HEK293 (cell line): ENCODE data around the gene CDC40.

Experiments used
- GLI2 ChIP-seq: fragments of 450-650 bp; formaldehyde crosslinking; IDR thresholded peaks from 2 replicates; pipeline ENCODE4; 2017; ENCODE audit warnings: missing biosample characterization, missing genetic modification characterization, low read depth, borderline replicate concordance
- GLI4 ChIP-seq: fragments of 450-650 bp; formaldehyde crosslinking; IDR thresholded peaks from 2 replicates; pipeline ENCODE4 v1.5.1; 2016; ENCODE audit warnings: missing biosample characterization, missing genetic modification characterization
- KLF1 ChIP-seq: fragments of 450-650 bp; formaldehyde crosslinking; IDR thresholded peaks from 2 replicates; pipeline ENCODE4 v1.5.1; 2016; ENCODE audit warnings: missing biosample characterization, missing genetic modification characterization
- MZF1 ChIP-seq: fragments of 450-650 bp; formaldehyde crosslinking; IDR thresholded peaks from 2 replicates; pipeline ENCODE4 v1.5.1; 2017; ENCODE audit warnings: missing biosample characterization, missing genetic modification characterization, borderline replicate concordance
- OVOL3 ChIP-seq: fragments of 450-650 bp; formaldehyde crosslinking; IDR thresholded peaks from 2 replicates; pipeline ENCODE4 v1.5.1; 2016; ENCODE audit warnings: missing biosample characterization, missing genetic modification characterization
- PRDM1 ChIP-seq: fragments of 450-650 bp; formaldehyde crosslinking; IDR thresholded peaks from 2 replicates; pipeline ENCODE4; 2016; ENCODE audit warnings: missing biosample characterization, missing genetic modification characterization
- TRIM28 ChIP-seq: IDR thresholded peaks from 2 replicates; pipeline ENCODE4 v1.6.1; 2011; ENCODE audit warnings: low read length, control low read depth, borderline replicate concordance
- ZBTB1 ChIP-seq: fragments of 450-650 bp; formaldehyde crosslinking; IDR thresholded peaks from 2 replicates; pipeline ENCODE4 v1.5.1; 2016; ENCODE audit warnings: missing biosample characterization, missing genetic modification characterization
- ZFHX2 ChIP-seq: fragments of 450-650 bp; formaldehyde crosslinking; conservative IDR thresholded peaks from 2 replicates; pipeline ENCODE4 v1.5.1; 2016; ENCODE audit warnings: missing biosample characterization, missing genetic modification characterization
- ZFP37 ChIP-seq: fragments of 450-650 bp; formaldehyde crosslinking; IDR thresholded peaks from 2 replicates; pipeline ENCODE4 v1.5.1; 2016; ENCODE audit warnings: missing biosample characterization, missing genetic modification characterization
- ZNF112 ChIP-seq: fragments of 450-650 bp; formaldehyde crosslinking; IDR thresholded peaks from 2 replicates; pipeline ENCODE4 v1.5.0; 2017; ENCODE audit warnings: missing biosample characterization, missing genetic modification characterization
- ZNF169 ChIP-seq: fragments of 450-650 bp; formaldehyde crosslinking; IDR thresholded peaks from 2 replicates; pipeline ENCODE4 v1.5.1; 2016; ENCODE audit warnings: missing biosample characterization, missing genetic modification characterization
- ZNF202 ChIP-seq: fragments of 450-650 bp; formaldehyde crosslinking; IDR thresholded peaks from 2 replicates; pipeline ENCODE4 v1.5.1; 2016; ENCODE audit warnings: missing biosample characterization, missing genetic modification characterization, borderline replicate concordance
- ZNF37A ChIP-seq: fragments of 450-650 bp; IDR thresholded peaks from 2 replicates; pipeline ENCODE4 v1.5.1; 2018; ENCODE audit warnings: missing biosample characterization, missing genetic modification characterization
- ZNF416 ChIP-seq: fragments of 450-650 bp; formaldehyde crosslinking; IDR thresholded peaks from 2 replicates; pipeline ENCODE4 v1.5.1; 2016; ENCODE audit warnings: missing biosample characterization, missing genetic modification characterization
- ZNF548 ChIP-seq: fragments of 450-650 bp; formaldehyde crosslinking; IDR thresholded peaks from 2 replicates; pipeline ENCODE4 v1.5.1; 2016; ENCODE audit warnings: missing biosample characterization, missing genetic modification characterization
- ZNF629 ChIP-seq: fragments of 450-650 bp; formaldehyde crosslinking; IDR thresholded peaks from 2 replicates; pipeline ENCODE4 v1.5.1; 2017; ENCODE audit warnings: missing biosample characterization, missing genetic modification characterization
- ZNF768 ChIP-seq: fragments of 450-650 bp; formaldehyde crosslinking; IDR thresholded peaks from 2 replicates; pipeline ENCODE4 v1.5.1; 2018; ENCODE audit warnings: missing biosample characterization, mild to moderate bottlenecking, missing genetic modification characterization
- ZNF837 ChIP-seq: fragments of 450-650 bp; formaldehyde crosslinking; IDR thresholded peaks from 2 replicates; pipeline ENCODE4 v1.5.1; 2016; ENCODE audit warnings: missing biosample characterization, missing genetic modification characterization
- TF ChIP-seq, protein P1 (sequence below): fragments of 450-650 bp; formaldehyde crosslinking; IDR thresholded peaks from 2 replicates; pipeline ENCODE4 v1.5.1; 2016; ENCODE audit warnings: missing biosample characterization, missing genetic modification characterization, borderline replicate concordance
- TF ChIP-seq, protein P2 (sequence below): fragments of 450-650 bp; formaldehyde crosslinking; IDR thresholded peaks from 2 replicates; pipeline ENCODE4 v1.5.1; 2016; ENCODE audit warnings: missing biosample characterization, missing genetic modification characterization
- TF ChIP-seq, protein P3 (sequence below): fragments of 450-650 bp; formaldehyde crosslinking; IDR thresholded peaks from 2 replicates; pipeline ENCODE4 v1.5.1; 2017; ENCODE audit warnings: missing biosample characterization, missing genetic modification characterization
- TF ChIP-seq, protein P4 (sequence below): fragments of 450-650 bp; formaldehyde crosslinking; IDR thresholded peaks from 2 replicates; pipeline ENCODE4 v1.5.1; 2016; ENCODE audit warnings: missing biosample characterization, missing genetic modification characterization
- TF ChIP-seq, protein P5 (sequence below): fragments of 450-650 bp; formaldehyde crosslinking; IDR thresholded peaks from 2 replicates; pipeline ENCODE4 v1.5.0; 2017; ENCODE audit warnings: missing biosample characterization, missing genetic modification characterization, borderline replicate concordance
- TF ChIP-seq, protein P6 (sequence below): fragments of 450-650 bp; formaldehyde crosslinking; IDR thresholded peaks from 2 replicates; pipeline ENCODE4 v1.5.1; 2016; ENCODE audit warnings: missing biosample characterization, missing genetic modification characterization

The CDC40 gene

DNA sequence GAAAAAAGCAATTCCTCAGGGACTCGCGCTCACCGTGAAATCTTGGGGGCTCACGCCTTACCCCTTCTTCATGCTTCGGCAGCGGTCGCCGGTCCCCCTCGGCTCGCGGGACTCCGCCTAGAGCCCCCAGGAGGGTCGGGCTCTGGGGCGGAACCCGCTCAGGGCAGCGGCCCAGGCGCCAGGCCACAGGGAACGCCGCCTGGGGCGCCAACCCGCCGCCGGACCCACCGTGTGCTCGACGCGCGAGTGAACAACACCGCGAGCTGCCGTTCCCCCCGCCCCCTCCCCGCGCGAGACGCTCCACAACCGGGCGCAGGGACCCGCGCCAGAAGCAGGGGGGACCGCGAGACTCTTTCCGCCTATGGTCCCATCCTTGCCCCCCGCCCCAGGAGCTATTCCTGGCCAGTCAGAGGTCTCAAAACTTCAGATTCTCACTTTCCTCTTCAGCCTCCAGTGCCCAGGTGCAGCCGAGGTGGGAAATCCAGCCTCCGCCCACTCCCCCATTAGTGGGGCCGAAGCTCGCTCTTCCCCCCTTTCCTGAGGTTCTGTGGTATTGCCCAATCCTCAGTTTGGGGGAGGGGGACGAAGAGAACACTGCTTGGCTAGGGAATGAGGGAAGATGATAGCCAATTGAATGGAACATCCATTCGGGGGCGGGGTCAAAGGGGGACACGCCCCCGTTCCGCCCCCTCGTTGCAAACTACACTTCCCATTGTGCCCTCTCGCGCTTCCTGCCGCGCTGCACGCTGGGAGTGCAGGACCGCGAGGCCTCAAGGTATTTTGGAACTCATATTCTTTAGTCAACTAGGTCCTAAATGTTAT, 610 bp upstream of the CDC40 start, which contains the start of gene WASF1 (continued):
- TF ChIP-seq MZF1 (tag by site-specific recombination) (peak; percentile 84), ZNF169 (tag by site-specific recombination) (no peak), ZBTB1 (no peak), ZNF548 (tag by site-specific recombination) (no peak), KLF1 (tag by site-specific recombination) (peak; percentile 42; the same call in 1 of the 2 replicates), ZFHX2 (tag by site-specific recombination) (peak; percentile 95), OVOL3 (tag by site-specific recombination) (no peak), ZNF837 (tag by site-specific recombination) (no peak), ZNF768 (tag by site-specific recombination) (no peak), TRIM28 (no peak; the same call in 1 of the 2 replicates), GLI2 (no peak), ZNF37A (tag by site-specific recombination) (no peak), GLI4 (tag by site-specific recombination) (0 out of 2 replicates have a peak, but pooled peaks have one; percentile 45), ZNF629 (tag by site-specific recombination) (peak; percentile 71), ZNF416 (no peak), ZFP37 (tag by site-specific recombination) (peak; percentile 64; the same call in 1 of the 2 replicates), ZNF112 (tag by site-specific recombination) (no peak), ZNF202 (no peak), PRDM1 (peak; percentile 63)
- TF ChIP-seq, protein P1, sequence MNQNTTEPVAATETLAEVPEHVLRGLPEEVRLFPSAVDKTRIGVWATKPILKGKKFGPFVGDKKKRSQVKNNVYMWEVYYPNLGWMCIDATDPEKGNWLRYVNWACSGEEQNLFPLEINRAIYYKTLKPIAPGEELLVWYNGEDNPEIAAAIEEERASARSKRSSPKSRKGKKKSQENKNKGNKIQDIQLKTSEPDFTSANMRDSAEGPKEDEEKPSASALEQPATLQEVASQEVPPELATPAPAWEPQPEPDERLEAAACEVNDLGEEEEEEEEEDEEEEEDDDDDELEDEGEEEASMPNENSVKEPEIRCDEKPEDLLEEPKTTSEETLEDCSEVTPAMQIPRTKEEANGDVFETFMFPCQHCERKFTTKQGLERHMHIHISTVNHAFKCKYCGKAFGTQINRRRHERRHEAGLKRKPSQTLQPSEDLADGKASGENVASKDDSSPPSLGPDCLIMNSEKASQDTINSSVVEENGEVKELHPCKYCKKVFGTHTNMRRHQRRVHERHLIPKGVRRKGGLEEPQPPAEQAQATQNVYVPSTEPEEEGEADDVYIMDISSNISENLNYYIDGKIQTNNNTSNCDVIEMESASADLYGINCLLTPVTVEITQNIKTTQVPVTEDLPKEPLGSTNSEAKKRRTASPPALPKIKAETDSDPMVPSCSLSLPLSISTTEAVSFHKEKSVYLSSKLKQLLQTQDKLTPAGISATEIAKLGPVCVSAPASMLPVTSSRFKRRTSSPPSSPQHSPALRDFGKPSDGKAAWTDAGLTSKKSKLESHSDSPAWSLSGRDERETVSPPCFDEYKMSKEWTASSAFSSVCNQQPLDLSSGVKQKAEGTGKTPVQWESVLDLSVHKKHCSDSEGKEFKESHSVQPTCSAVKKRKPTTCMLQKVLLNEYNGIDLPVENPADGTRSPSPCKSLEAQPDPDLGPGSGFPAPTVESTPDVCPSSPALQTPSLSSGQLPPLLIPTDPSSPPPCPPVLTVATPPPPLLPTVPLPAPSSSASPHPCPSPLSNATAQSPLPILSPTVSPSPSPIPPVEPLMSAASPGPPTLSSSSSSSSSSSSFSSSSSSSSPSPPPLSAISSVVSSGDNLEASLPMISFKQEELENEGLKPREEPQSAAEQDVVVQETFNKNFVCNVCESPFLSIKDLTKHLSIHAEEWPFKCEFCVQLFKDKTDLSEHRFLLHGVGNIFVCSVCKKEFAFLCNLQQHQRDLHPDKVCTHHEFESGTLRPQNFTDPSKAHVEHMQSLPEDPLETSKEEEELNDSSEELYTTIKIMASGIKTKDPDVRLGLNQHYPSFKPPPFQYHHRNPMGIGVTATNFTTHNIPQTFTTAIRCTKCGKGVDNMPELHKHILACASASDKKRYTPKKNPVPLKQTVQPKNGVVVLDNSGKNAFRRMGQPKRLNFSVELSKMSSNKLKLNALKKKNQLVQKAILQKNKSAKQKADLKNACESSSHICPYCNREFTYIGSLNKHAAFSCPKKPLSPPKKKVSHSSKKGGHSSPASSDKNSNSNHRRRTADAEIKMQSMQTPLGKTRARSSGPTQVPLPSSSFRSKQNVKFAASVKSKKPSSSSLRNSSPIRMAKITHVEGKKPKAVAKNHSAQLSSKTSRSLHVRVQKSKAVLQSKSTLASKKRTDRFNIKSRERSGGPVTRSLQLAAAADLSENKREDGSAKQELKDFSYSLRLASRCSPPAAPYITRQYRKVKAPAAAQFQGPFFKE (tag by site-specific recombination): no peak
- TF ChIP-seq, protein P2, sequence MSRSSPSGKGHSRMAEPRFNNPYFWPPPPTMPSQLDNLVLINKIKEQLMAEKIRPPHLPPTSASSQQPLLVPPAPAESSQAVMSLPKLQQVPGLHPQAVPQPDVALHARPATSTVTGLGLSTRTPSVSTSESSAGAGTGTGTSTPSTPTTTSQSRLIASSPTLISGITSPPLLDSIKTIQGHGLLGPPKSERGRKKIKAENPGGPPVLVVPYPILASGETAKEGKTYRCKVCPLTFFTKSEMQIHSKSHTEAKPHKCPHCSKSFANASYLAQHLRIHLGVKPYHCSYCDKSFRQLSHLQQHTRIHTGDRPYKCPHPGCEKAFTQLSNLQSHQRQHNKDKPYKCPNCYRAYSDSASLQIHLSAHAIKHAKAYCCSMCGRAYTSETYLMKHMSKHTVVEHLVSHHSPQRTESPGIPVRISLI: peak; percentile 48; the same call in 1 of the 2 replicates
- TF ChIP-seq, protein P3, sequence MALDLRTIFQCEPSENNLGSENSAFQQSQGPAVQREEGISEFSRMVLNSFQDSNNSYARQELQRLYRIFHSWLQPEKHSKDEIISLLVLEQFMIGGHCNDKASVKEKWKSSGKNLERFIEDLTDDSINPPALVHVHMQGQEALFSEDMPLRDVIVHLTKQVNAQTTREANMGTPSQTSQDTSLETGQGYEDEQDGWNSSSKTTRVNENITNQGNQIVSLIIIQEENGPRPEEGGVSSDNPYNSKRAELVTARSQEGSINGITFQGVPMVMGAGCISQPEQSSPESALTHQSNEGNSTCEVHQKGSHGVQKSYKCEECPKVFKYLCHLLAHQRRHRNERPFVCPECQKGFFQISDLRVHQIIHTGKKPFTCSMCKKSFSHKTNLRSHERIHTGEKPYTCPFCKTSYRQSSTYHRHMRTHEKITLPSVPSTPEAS: peak; percentile 22; the same call in 1 of the 2 replicates
- TF ChIP-seq, protein P4, sequence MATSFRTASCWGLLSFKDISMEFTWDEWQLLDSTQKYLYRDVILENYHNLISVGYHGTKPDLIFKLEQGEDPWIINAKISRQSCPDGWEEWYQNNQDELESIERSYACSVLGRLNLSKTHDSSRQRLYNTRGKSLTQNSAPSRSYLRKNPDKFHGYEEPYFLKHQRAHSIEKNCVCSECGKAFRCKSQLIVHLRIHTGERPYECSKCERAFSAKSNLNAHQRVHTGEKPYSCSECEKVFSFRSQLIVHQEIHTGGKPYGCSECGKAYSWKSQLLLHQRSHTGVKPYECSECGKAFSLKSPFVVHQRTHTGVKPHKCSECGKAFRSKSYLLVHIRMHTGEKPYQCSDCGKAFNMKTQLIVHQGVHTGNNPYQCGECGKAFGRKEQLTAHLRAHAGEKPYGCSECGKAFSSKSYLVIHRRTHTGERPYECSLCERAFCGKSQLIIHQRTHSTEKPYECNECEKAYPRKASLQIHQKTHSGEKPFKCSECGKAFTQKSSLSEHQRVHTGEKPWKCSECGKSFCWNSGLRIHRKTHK (tag by site-specific recombination): no peak
- TF ChIP-seq, protein P5, sequence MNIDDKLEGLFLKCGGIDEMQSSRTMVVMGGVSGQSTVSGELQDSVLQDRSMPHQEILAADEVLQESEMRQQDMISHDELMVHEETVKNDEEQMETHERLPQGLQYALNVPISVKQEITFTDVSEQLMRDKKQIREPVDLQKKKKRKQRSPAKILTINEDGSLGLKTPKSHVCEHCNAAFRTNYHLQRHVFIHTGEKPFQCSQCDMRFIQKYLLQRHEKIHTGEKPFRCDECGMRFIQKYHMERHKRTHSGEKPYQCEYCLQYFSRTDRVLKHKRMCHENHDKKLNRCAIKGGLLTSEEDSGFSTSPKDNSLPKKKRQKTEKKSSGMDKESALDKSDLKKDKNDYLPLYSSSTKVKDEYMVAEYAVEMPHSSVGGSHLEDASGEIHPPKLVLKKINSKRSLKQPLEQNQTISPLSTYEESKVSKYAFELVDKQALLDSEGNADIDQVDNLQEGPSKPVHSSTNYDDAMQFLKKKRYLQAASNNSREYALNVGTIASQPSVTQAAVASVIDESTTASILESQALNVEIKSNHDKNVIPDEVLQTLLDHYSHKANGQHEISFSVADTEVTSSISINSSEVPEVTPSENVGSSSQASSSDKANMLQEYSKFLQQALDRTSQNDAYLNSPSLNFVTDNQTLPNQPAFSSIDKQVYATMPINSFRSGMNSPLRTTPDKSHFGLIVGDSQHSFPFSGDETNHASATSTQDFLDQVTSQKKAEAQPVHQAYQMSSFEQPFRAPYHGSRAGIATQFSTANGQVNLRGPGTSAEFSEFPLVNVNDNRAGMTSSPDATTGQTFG (tag by site-specific recombination): peak; percentile 32; the same call in 1 of the 2 replicates
- TF ChIP-seq, protein P6, sequence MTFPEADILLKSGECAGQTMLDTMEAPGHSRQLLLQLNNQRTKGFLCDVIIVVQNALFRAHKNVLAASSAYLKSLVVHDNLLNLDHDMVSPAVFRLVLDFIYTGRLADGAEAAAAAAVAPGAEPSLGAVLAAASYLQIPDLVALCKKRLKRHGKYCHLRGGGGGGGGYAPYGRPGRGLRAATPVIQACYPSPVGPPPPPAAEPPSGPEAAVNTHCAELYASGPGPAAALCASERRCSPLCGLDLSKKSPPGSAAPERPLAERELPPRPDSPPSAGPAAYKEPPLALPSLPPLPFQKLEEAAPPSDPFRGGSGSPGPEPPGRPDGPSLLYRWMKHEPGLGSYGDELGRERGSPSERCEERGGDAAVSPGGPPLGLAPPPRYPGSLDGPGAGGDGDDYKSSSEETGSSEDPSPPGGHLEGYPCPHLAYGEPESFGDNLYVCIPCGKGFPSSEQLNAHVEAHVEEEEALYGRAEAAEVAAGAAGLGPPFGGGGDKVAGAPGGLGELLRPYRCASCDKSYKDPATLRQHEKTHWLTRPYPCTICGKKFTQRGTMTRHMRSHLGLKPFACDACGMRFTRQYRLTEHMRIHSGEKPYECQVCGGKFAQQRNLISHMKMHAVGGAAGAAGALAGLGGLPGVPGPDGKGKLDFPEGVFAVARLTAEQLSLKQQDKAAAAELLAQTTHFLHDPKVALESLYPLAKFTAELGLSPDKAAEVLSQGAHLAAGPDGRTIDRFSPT (tag by site-specific recombination): peak; percentile 27
